GM21529 (cell line): Measurements from ENCODE around the gene IFT88.
"Not testable (repeated sequence)": the region's sequence is repeated elsewhere in the genome, so short reads cannot be mapped to it uniquely, and the experiment has no call there.

Source experiments
- ATAC-seq: cut with Tn5 transposase; IDR thresholded peaks from one replicate; pipeline ENCODE4 v1.9.1; 2021; ENCODE audit not compliant: unreplicated experiment

The IFT88 gene

GRCh38 chr13:20623000-20623399 is 56.0 kb downstream of the IFT88 start:
- ATAC-seq, result no peak

GRCh38 chr13:20624213-20624612 is 57.3 kb downstream of the IFT88 start:
- no peak for ATAC-seq

GRCh38 chr13:20633802-20634201 is 66.8 kb downstream of the IFT88 start:
- no peak for ATAC-seq

- ATAC-seq, result no peak
Observed at GRCh38 chr13:20636079-20636478, 69.1 kb downstream of the IFT88 start.

GRCh38 chr13:20637811-20638210 is 70.9 kb downstream of the IFT88 start:
- ATAC-seq, result no peak

- ATAC-seq, result no peak
Observed at GRCh38 chr13:20647758-20648157, 80.8 kb downstream of the IFT88 start.

GRCh38 chr13:20652946-20653345 is 86.0 kb downstream of the IFT88 start:
- ATAC-seq, result no peak

- no peak for ATAC-seq
Observed at GRCh38 chr13:20654156-20654555, 87.2 kb downstream of the IFT88 start.

GRCh38 chr13:20658451-20659040 is 91.6 kb downstream of the IFT88 start:
- ATAC-seq, result no peak

- ATAC-seq, result no peak
Observed at GRCh38 chr13:20664351-20664750, 97.4 kb downstream of the IFT88 start.

GRCh38 chr13:20666948-20667347 is 100.0 kb downstream of the IFT88 start:
- ATAC-seq, result no peak

GRCh38 chr13:20667857-20668437 is 101.0 kb downstream of the IFT88 start:
- no peak for ATAC-seq

GRCh38 chr13:20669162-20669561 is 102.2 kb downstream of the IFT88 start:
- no peak for ATAC-seq

- ATAC-seq, result no peak
Observed at GRCh38 chr13:20671789-20672188, 104.8 kb downstream of the IFT88 start.

- no peak for ATAC-seq
Observed at GRCh38 chr13:20672772-20673171, 105.8 kb downstream of the IFT88 start.

- ATAC-seq, result no peak
Observed at GRCh38 chr13:20673715-20674114, 106.8 kb downstream of the IFT88 start.

GRCh38 chr13:20676213-20676612 is 109.3 kb downstream of the IFT88 start:
- ATAC-seq, result no peak

- not testable (repeated sequence) for ATAC-seq
Observed at GRCh38 chr13:20678606-20679005, 111.6 kb downstream of the IFT88 start.

- ATAC-seq, result no peak
Observed at GRCh38 chr13:20679879-20680278, 112.9 kb downstream of the IFT88 start.

- ATAC-seq, result no peak
Observed at GRCh38 chr13:20680416-20681080, 113.6 kb downstream of the IFT88 start.

- ATAC-seq, result not testable (repeated sequence)
Observed at GRCh38 chr13:20681481-20681880, 114.5 kb downstream of the IFT88 start.

GRCh38 chr13:20682061-20682460 is 115.1 kb downstream of the IFT88 start:
- no peak for ATAC-seq

- ATAC-seq, result no peak
Observed at GRCh38 chr13:20684041-20684440, 117.1 kb downstream of the IFT88 start.
